ENCODE results near the gene BRD8.
A peak's percentile ranks its signal among the peaks of the same experiment; 100 is the strongest.

Gene BRD8

DNA sequence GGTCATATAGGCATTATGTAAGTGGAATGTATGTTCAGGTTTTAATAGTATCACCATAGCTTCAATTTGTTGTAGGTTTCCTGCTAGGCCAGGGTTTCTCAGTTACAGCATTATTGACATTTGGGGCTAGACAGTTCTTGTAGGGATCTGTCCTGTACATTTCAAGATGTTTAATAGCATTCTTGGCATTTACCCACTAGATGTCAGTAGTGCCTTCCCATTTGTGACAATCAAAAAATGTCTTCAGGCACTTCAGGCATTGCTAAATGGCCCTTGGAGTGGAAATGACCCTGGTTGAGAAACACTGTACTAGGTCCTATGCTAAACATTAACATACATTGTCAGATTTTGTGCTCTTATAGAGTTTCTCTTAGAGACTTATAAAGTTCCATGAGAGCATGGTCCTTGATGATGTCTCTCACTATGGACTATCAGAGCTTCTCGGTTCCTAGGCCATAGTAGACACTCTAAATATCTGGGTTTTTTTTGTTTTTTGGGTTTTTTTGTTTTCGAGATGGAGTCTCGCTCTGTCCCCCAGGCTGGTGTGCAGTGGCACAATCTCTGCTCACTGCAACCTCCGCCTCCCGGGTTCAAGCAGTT is 1.9 kb upstream of the BRD8 start:
- TF ChIP-seq, protein P1, sequence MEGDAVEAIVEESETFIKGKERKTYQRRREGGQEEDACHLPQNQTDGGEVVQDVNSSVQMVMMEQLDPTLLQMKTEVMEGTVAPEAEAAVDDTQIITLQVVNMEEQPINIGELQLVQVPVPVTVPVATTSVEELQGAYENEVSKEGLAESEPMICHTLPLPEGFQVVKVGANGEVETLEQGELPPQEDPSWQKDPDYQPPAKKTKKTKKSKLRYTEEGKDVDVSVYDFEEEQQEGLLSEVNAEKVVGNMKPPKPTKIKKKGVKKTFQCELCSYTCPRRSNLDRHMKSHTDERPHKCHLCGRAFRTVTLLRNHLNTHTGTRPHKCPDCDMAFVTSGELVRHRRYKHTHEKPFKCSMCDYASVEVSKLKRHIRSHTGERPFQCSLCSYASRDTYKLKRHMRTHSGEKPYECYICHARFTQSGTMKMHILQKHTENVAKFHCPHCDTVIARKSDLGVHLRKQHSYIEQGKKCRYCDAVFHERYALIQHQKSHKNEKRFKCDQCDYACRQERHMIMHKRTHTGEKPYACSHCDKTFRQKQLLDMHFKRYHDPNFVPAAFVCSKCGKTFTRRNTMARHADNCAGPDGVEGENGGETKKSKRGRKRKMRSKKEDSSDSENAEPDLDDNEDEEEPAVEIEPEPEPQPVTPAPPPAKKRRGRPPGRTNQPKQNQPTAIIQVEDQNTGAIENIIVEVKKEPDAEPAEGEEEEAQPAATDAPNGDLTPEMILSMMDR (IDR thresholded peaks at IDR 0.05) = no peak
- H3K4me3 ChIP-seq = no peak overlapping the region
- H3K27ac ChIP-seq = no peak overlapping the region
- no peak for DNase-seq (ENCODE audit: low spot score)

GRCh38 chr5:138179277-138179857 is 937 bp upstream of the BRD8 start:
- Histone ChIP-seq H3K27ac (no peak overlapping the region), H3K4me3 (peak overlapping the region; percentile 88)
- TF ChIP-seq, protein P1 (IDR thresholded peaks at IDR 0.05) = no peak
- no peak for DNase-seq (ENCODE audit: low spot score)

DNA sequence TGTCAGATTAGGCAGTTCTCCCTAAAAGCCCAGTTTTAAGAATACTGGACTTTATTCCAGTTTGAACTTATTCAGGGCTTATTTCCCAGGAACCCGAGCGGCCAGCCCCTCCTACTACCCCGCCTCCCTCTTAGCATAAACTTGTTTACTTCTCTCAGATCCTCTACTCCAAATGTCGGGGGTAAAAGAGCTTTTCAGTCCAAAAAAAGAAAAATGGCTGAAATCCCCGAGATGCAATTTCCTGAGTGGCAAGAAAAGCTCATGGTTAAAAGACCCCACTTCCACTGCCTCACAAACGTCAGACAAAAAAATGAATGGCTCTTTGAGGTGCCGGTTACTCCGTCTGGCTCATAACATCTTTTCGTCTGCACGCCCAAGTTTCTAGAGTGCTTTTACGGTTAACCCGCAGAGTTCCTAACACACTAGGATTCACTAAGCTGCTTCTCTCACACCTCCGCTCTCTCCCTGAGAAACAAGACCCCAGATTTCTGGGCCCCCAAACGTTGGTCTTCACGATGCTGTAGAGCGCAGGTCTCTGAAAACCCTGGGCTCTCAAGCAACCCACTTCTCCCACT is 402 bp downstream of the BRD8 start:
- no peak for DNase-seq (ENCODE audit: low spot score)
- TF ChIP-seq, protein P1 (IDR thresholded peaks at IDR 0.05) = no peak
- peak overlapping the region; percentile 88 for H3K4me3 ChIP-seq
- H3K27ac ChIP-seq = peak overlapping the region; percentile 76 to 88

DNA sequence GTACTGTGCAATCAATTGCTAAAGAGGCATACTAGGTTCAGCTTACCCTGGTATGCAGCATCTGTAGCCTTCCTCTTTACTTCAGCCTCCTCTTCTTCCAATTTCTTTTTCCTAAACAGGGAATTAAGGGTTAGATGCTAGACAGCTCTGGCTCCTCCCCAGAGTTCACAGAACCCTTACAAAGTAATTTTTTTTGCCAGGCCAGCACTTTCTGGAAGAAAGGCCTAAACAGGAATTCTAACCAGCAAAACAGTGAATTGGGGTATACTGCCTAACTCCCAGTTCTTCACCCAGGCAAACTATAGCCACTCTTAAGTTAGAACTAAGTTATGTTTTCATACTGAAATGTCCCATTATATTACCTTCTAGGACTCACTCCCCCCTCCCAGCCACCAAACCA is 8.1 kb downstream of the BRD8 start:
- TF ChIP-seq, protein P1 (IDR thresholded peaks at IDR 0.05) = no peak
- H3K27ac ChIP-seq = no peak overlapping the region
- DNase-seq (ENCODE audit: low spot score) = no peak

DNA sequence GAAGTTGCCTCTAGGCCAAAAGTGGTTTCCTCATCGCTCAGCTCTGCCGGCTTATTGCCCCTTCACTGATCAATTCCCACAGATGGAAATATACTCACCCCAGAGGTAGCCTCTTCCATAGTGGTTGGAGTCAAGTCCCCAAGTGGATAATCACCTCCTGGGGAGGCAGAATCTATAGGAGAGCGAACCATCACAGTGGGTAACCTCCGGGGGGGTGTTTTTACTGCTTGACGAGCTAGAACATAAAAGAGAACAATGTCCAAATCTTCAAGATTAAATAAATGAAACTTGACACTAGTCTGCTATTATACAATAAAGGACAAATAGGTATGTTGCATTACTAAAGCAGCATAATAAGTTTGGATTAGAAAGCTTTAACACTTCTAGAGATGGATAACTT is 9.3 kb downstream of the BRD8 start:
- DNase-seq (ENCODE audit: low spot score) = no peak
- Histone ChIP-seq H3K4me3 (no peak overlapping the region), H3K27ac (no peak overlapping the region)
- TF ChIP-seq, protein P1 (IDR thresholded peaks at IDR 0.05) = no peak

More for the DNA sequence above, 8.1 kb downstream of the BRD8 start:
- no peak overlapping the region for H3K4me3 ChIP-seq

DNA sequence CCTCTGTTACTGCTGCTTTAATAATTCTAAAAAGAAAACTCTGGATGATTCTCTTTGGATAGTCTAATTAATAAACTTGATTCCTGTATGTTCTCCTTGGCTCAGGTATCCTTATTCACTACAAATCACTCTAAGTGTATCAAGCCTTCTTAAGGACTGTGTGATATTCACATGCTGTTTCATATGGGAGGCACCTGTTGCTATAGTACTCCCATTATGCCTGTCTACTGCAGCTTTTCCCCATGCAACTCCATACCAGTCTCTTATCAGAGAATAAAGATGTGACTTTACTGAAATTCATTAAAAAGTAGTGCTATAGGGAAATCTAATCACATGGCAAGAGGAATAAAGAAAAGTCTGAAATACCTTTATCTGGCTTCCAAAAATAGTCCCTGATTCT is 14.7 kb downstream of the BRD8 start:
- TF ChIP-seq, protein P1 (IDR thresholded peaks at IDR 0.05) = no peak
- Histone ChIP-seq H3K27ac (no peak overlapping the region), H3K4me3 (no peak overlapping the region)
- no peak for DNase-seq (ENCODE audit: low spot score)

DNA sequence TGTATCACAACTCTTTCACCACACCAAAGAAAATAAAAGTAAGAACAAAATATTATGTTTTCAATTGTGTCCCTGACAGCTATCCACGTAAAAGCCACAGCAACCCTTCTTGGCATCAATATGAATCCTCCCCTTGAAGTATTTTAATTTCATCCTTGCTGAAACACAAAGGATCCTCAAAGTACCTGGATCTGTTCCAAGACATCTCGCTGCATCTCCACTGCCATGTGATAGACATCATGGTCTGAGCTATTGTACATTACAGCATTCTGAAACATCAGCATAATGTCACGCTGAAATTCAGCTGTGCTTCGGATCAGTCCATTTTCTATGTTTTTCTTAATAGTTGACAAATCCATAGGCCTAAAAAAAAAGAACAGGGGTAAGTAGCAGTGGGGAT is 17.7 kb downstream of the BRD8 start:
- DNase-seq (ENCODE audit: low spot score) = no peak
- no peak overlapping the region for H3K4me3 ChIP-seq
- H3K27ac ChIP-seq = no peak overlapping the region
- TF ChIP-seq, protein P1 (IDR thresholded peaks at IDR 0.05) = no peak

Measured in coronary artery (tissue), 2 donors.